Gastroesophageal sphincter (tissue), 3 donors: ENCODE results near the gene ZNF443.

Experiments used
- CTCF ChIP-seq, 4 experiments: fragments of 200-600 bp in 2 of 4; fragments of 450-650 bp in 2 of 4; sonication (generic) in 1 of 4; IDR thresholded peaks; one replicate each; pipeline ENCODE4 v1.5.1; 2017 to 2019; ENCODE audit warnings: antibody characterized with exemption in 4 of 4, mild to moderate bottlenecking in 2 of 4, moderate library complexity in 2 of 4
- EP300 ChIP-seq: sonication (generic); formaldehyde crosslinking; IDR thresholded peaks from one replicate; pipeline ENCODE4 v1.6.1; 2017; ENCODE audit warnings: antibody characterized with exemption, mild to moderate bottlenecking
- POLR2A ChIP-seq, 2 donors: fragments of 450-650 bp; IDR thresholded peaks; one replicate each; pipeline ENCODE4 v1.6.1; 2017; ENCODE audit warnings: antibody characterized with exemption in 2 of 2, mild to moderate bottlenecking in 2 of 2, moderate library complexity in 1 of 2
- POLR2AphosphoS5 ChIP-seq: sonication (generic); formaldehyde crosslinking; IDR thresholded peaks from one replicate; pipeline ENCODE4 v1.6.1; 2017; ENCODE audit warnings: antibody characterized with exemption

GRCh38 chr19:12464769-12465168 lies 23.9 kb upstream of the ZNF443 start:
- TF ChIP-seq CTCF (IDR thresholded peaks at IDR 0.05) (no peak), EP300 (no peak), POLR2A (IDR thresholded peaks at IDR 0.05) (no peak), POLR2AphosphoS5 (no peak)
